Endothelial cell of umbilical vein (primary cell): ENCODE results near the gene CAPN5. TPM values are rescaled to one million over a fixed set of nuclear protein-coding genes. Genes with fewer than 3 reads are reported as not detected.

Experiments used
- BruUV-seq: library from RNA; stranded (reverse); fragments of 400-500 nt; replicated peaks from 2 replicates; lab custom pipeline; 2021; lab: Mats Ljungman, UMichigan
- CTCF ChIA-PET: fragments of 300-600, 350-600 bp; sonication (Branson Sonifier 250); formaldehyde crosslinking; loops from one replicate; lab custom pipeline; 2021; ENCODE audit warnings: antibody characterized with exemption, inconsistent platforms; lab: Charles Lee
- POLR2A ChIA-PET: fragments of 300-600, 350-600 bp; sonication (Branson Sonifier 250); formaldehyde crosslinking; loops from one replicate; lab custom pipeline; 2021; ENCODE audit warnings: antibody characterized with exemption, inconsistent platforms; lab: Charles Lee
- DNase-seq: peaks from one replicate; pipeline ENCODE4 v3.0.0-alpha.2; 2011; ENCODE audit warnings: low read depth, low spot score
- FAIRE-seq: peaks from 2 replicates; lab custom pipeline; 2011; peaks lifted over from hg19 to GRCh38; lab: Jason Lieb, UNC
- H2AFZ ChIP-seq: 2 replicates; pipeline ENCODE4 v1.6.0; 2012; ENCODE audit warnings: low read depth, low read length, control low read depth, inconsistent platforms
- H3K27ac ChIP-seq: 2 replicates; pipeline ENCODE4 v1.5.1; 2011; ENCODE audit warnings: low read depth, mild to moderate bottlenecking, control low read depth, low read length, moderate library complexity; ENCODE audit not compliant: insufficient read depth
- H3K27me3 ChIP-seq, 2 experiments: 2 replicates each; pipeline versions ENCODE4 v1.6.0 to v1.6.1; 2011; ENCODE audit warnings: low read length in 2 of 2, mixed read lengths in 1 of 2; ENCODE audit not compliant: control insufficient read depth in 2 of 2, insufficient read depth in 2 of 2
- H3K36me3 ChIP-seq, 2 experiments: 2 replicates in 1 of 2; 3 replicates in 1 of 2; pipeline ENCODE4 v1.5.1; 2011; ENCODE audit warnings: low read length in 2 of 2, mild to moderate bottlenecking in 1 of 2, moderate library complexity in 1 of 2; ENCODE audit not compliant: control insufficient read depth in 2 of 2, insufficient read depth in 2 of 2; ENCODE audit errors: extremely low read depth in 1 of 2
- H3K4me1 ChIP-seq: 3 replicates; pipeline ENCODE4 v1.5.1; 2011; ENCODE audit warnings: mild to moderate bottlenecking, low read length; ENCODE audit not compliant: control insufficient read depth, insufficient read depth; ENCODE audit errors: extremely low read depth
- H3K4me2 ChIP-seq: 2 replicates; pipeline ENCODE4 v1.6.1; 2011; ENCODE audit warnings: low read length, control low read depth, mixed read lengths; ENCODE audit not compliant: insufficient read depth
- H3K4me3 ChIP-seq, 3 experiments: fragments of 200-600 bp in 1 of 3; sonication (generic), shearing (Covaris generic) in 1 of 3; replicated peaks in 1 of 3; 2 replicates each; pipeline ENCODE4 v1.5.1; 2011 to 2016; ENCODE audit warnings: control low read depth in 3 of 3, low read length in 3 of 3, mild to moderate bottlenecking in 2 of 3, inconsistent platforms in 1 of 3, low read depth in 1 of 3, moderate library complexity in 1 of 3; ENCODE audit not compliant: insufficient read depth in 1 of 3
- H3K79me2 ChIP-seq: 2 replicates; pipeline ENCODE4 v1.6.0; 2012; ENCODE audit warnings: low read length, inconsistent platforms; ENCODE audit not compliant: control insufficient read depth, insufficient read depth
- H3K9ac ChIP-seq: replicated peaks from 2 replicates; pipeline ENCODE3; 2011; ENCODE audit warnings: low read length, control low read depth; ENCODE audit not compliant: insufficient read depth; ENCODE audit errors: extremely low read depth
- H3K9me1 ChIP-seq: replicated peaks from 3 replicates; pipeline ENCODE4 v1.6.0; 2011; ENCODE audit warnings: mild to moderate bottlenecking, low read length; ENCODE audit not compliant: control insufficient read depth, insufficient read depth; ENCODE audit errors: extremely low read depth
- H3K9me3 ChIP-seq: replicated peaks from 2 replicates; pipeline ENCODE4 v1.5.1; 2012; ENCODE audit warnings: low read length, inconsistent platforms; ENCODE audit not compliant: control insufficient read depth, insufficient read depth
- H4K20me1 ChIP-seq: replicated peaks from 2 replicates; pipeline ENCODE3; 2011; ENCODE audit warnings: mild to moderate bottlenecking, low read length; ENCODE audit not compliant: control insufficient read depth, insufficient read depth; ENCODE audit errors: extremely low read depth
- EZH2 ChIP-seq: IDR thresholded peaks from 2 replicates; pipeline ENCODE4 v1.6.1; 2012; ENCODE audit warnings: borderline replicate concordance, low read depth, mild to moderate bottlenecking, moderate library complexity, low read length, inconsistent platforms; ENCODE audit not compliant: severe bottlenecking
- FOS ChIP-seq: IDR thresholded peaks from 2 replicates; pipeline ENCODE4 v1.6.1; 2011; ENCODE audit warnings: mild to moderate bottlenecking, low read length, moderate library complexity, borderline replicate concordance; ENCODE audit not compliant: insufficient read depth
- GATA2 ChIP-seq: IDR thresholded peaks from 2 replicates; pipeline ENCODE4 v1.7.0; 2011; ENCODE audit warnings: low read depth, mild to moderate bottlenecking, moderate library complexity, mixed read lengths, low read length; ENCODE audit not compliant: insufficient read length, insufficient read depth
- JUN ChIP-seq: IDR thresholded peaks from 2 replicates; pipeline ENCODE4 v1.6.1; 2011; ENCODE audit warnings: borderline replicate concordance, low read depth; ENCODE audit not compliant: insufficient read length, insufficient read depth
- MYC ChIP-seq: IDR thresholded peaks from one replicate; pipeline ENCODE4 v1.6.1; 2011; ENCODE audit warnings: mild to moderate bottlenecking, low read depth, low read length
- POLR2A ChIP-seq: IDR thresholded peaks from 2 replicates; pipeline ENCODE4 v1.6.1; 2012; ENCODE audit warnings: low read depth, mild to moderate bottlenecking, control low read depth, low read length
- POLR2AphosphoS5 ChIP-seq: IDR thresholded peaks from 2 replicates; pipeline ENCODE4 v1.6.1; 2012; ENCODE audit warnings: low read depth, mild to moderate bottlenecking, control low read depth, low read length, moderate library complexity; ENCODE audit not compliant: insufficient read depth
- dilution Hi-C: fragments of 300-500 bp; cut with MboI; formaldehyde crosslinking; loops from one replicate; pipeline ENCODE4 v1.15.0; 2019; ENCODE audit warnings: low sequenced_read_pairs; ENCODE audit not compliant: extremely low pct_ligation_motif_present
- intact Hi-C: fragments of 100-400 bp; cut with micrococcal nuclease; formaldehyde crosslinking; loops from one replicate; pipeline ENCODE4 v1.10.0; 2022
- polyA plus RNA-seq, 4 experiments: library from polyadenylated mRNA; depleted of rRNA in 3 of 4; stranded (reverse) in 3 of 4; unstranded in 1 of 4; fragments of >200 nt; gene quantifications; 2 replicates each; pipeline versions ENCODE4 v1.2.1 to v1.2.3, GENCODE V29; 2011 to 2012; ENCODE audit warnings: missing spikeins in 1 of 4
- total RNA-seq: library from RNA; stranded (reverse); gene quantifications from 2 replicates; pipeline ENCODE4 v1.2.3, GENCODE V29; 2021
- TF ChIP-seq, protein P1 (sequence below): IDR thresholded peaks from 2 replicates; pipeline ENCODE4 v1.6.1; 2011; ENCODE audit not compliant: insufficient read depth, insufficient read length
- TF ChIP-seq, protein P2 (sequence below), 2 donors: IDR thresholded peaks; 1 replicate in 1 of 2; 2 replicates in 1 of 2; pipeline ENCODE4 v1.5.1; 2011; ENCODE audit warnings: low read length in 2 of 2, mild to moderate bottlenecking in 2 of 2, moderate library complexity in 2 of 2, control low read depth in 1 of 2, inconsistent platforms in 1 of 2, low read depth in 1 of 2; ENCODE audit not compliant: insufficient read depth in 1 of 2; ENCODE audit errors: extremely low read depth in 1 of 2

CAPN5 gene
- total and polyA plus RNA-seq, 2 donors (not counting 3 experiments of a cell fraction or from before 2014, with no cell fraction given) = 15.0 to 17.0 TPM

DNA sequence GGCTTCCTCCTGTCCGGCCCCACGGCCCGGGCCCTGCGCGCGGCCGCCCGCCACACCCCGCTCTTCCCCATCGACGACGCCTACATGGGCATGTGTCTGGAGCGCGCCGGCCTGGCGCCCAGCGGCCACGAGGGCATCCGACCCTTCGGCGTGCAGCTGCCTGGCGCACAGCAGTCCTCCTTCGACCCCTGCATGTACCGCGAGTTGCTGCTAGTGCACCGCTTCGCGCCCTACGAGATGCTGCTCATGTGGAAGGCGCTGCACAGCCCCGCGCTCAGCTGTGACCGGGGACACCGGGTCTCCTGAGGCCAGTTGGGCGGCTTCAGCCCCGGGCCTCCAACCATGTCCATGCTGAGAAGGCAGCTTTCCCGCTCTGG, 26.4 kb upstream of the CAPN5 start:
- intact Hi-C loops = no loop called here

More for the DNA sequence above, 26.4 kb upstream of the CAPN5 start:
- Histone ChIP-seq H3K9ac (no peak overlapping the region), H3K9me3 (no peaks in the 10 kb centered on the region), H3K79me2 (no peaks in the 10 kb centered on the region), H3K9me1 (no peaks in the 10 kb centered on the region), H3K27ac (no peak overlapping the region), H3K27me3 (peaks cover 8 to 14% of the 10 kb centered on the region in 2 experiments), H3K4me3 (no peak overlapping the region), H4K20me1 (no peaks in the 10 kb centered on the region), H3K4me1 (peaks cover 2% of the 10 kb centered on the region), H3K36me3 (no peaks in the 10 kb centered on the region), H3K4me2 (no peak overlapping the region), H2AFZ (no peak overlapping the region)
- TF ChIP-seq, protein P1, sequence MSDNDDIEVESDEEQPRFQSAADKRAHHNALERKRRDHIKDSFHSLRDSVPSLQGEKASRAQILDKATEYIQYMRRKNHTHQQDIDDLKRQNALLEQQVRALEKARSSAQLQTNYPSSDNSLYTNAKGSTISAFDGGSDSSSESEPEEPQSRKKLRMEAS = no peak
- TF ChIP-seq MYC = no peak
- no peak for TF ChIP-seq POLR2A
- no peak for TF ChIP-seq JUN
- TF ChIP-seq FOS = no peak
- no peak for TF ChIP-seq POLR2AphosphoS5
- TF ChIP-seq, protein P2, sequence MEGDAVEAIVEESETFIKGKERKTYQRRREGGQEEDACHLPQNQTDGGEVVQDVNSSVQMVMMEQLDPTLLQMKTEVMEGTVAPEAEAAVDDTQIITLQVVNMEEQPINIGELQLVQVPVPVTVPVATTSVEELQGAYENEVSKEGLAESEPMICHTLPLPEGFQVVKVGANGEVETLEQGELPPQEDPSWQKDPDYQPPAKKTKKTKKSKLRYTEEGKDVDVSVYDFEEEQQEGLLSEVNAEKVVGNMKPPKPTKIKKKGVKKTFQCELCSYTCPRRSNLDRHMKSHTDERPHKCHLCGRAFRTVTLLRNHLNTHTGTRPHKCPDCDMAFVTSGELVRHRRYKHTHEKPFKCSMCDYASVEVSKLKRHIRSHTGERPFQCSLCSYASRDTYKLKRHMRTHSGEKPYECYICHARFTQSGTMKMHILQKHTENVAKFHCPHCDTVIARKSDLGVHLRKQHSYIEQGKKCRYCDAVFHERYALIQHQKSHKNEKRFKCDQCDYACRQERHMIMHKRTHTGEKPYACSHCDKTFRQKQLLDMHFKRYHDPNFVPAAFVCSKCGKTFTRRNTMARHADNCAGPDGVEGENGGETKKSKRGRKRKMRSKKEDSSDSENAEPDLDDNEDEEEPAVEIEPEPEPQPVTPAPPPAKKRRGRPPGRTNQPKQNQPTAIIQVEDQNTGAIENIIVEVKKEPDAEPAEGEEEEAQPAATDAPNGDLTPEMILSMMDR (IDR thresholded peaks at IDR 0.05; ENCODE audit: extremely low read depth in 1 of 2, insufficient read depth in 1 of 2, low read depth in 1 of 2, low read length in 2 of 2) = no peak
- no peak for TF ChIP-seq EZH2
- TF ChIP-seq GATA2 = no peak
- DNase-seq (no peak), FAIRE-seq (no peak)
- dilution Hi-C loops = no loop called here
- no TSS peak for BruUV-seq
- ChIA-PET CTCF (interaction anchor here (1.0 to 5.3 kb wide), 11 partner anchors 12 to 306 kb away, joined by 3 to 62 read pairs (median 5); no protein-coding TSS in a partner anchor), POLR2A (no interaction called here)
